GM10266 (cell line): ENCODE data around the gene ZC2HC1B.

Experiments
- DNase-seq: peaks from one replicate; pipeline ENCODE4 v3.0.0; 2012; ENCODE audit errors: extremely low spot score
- TF ChIP-seq, protein P1 (sequence below): IDR thresholded peaks from 2 replicates; pipeline ENCODE4 v1.5.1; 2012; ENCODE audit warnings: mild to moderate bottlenecking, low read depth; ENCODE audit not compliant: control insufficient read depth, insufficient read depth; ENCODE audit errors: missing control alignments

ZC2HC1B gene

DNA sequence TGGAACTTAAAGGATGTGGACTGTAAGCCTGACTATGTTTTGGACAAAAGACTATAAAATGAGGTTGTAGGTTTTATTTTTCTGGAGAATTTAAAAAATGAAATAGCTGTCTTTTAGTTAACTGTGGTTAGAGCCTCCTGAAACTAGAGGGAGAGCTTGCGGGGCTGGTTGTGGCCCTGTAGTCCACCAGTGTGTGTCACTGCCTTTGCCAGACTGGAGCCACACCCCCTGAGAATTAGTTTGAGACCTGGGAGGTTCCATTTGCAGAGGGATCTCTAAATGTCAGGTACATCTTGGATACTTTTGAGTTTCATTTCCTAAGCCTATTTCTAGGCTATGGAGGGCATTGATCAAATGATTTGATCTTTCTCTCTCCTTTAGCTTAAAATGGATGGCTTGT is 20.8 kb downstream of the ZC2HC1B start:
- TF ChIP-seq, protein P1, sequence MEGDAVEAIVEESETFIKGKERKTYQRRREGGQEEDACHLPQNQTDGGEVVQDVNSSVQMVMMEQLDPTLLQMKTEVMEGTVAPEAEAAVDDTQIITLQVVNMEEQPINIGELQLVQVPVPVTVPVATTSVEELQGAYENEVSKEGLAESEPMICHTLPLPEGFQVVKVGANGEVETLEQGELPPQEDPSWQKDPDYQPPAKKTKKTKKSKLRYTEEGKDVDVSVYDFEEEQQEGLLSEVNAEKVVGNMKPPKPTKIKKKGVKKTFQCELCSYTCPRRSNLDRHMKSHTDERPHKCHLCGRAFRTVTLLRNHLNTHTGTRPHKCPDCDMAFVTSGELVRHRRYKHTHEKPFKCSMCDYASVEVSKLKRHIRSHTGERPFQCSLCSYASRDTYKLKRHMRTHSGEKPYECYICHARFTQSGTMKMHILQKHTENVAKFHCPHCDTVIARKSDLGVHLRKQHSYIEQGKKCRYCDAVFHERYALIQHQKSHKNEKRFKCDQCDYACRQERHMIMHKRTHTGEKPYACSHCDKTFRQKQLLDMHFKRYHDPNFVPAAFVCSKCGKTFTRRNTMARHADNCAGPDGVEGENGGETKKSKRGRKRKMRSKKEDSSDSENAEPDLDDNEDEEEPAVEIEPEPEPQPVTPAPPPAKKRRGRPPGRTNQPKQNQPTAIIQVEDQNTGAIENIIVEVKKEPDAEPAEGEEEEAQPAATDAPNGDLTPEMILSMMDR = no peak
- no peak for DNase-seq

DNA sequence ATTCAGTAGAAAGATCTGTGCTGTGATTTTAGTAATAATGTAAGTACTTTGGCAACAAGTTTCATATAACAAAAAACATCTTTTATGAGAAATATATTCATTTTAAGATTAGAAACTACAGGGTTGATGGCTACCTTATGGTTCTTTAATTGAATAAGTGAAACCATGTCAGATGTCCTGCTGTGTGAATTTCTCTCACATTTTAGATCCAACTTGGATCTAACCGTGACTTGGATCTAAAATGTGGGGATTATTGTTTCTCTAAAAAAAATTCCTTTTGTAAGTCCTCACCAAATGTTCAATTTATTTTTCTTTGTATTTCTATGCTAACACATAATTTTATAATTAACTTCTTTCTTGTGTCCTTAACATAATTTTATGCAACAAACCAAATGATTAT is 30.4 kb downstream of the ZC2HC1B start:
- DNase-seq = no peak
- TF ChIP-seq, protein P1 = no peak

DNA sequence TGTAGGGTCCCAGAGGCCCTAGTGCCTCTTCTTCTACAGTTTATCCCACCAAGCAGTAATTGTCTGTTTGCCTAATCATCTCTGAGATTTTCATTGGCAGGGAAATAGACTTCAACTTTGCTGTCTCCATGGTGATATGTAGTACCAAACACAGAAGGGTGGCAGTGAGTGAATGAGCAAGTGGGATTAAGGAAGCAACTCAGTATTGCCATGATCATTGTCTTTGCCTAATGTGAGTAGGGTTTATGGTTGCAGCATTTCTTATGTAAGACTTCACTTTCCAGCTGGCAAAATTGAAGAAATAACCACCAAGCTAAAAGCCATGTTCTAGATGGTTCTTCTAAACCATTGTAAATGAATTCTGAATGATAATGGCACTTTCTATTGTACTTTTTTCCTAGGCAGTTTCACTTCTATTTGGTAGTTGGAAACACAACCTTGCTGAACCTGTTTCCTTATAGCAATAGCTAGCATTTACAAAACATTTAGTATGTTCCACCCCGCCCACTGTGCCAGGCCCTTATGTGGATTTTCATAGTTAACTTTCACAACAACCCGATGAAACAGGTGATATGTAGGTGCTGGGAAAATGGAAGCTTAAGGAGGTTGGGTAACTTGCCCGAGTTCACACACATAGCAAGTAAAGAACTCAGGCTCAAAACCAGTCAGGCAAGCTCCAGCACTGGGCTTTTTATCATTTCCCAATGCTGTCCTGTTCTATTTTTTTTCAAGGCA is 32.0 kb downstream of the ZC2HC1B start:
- TF ChIP-seq, protein P1 = no peak
- DNase-seq = no peak

DNA sequence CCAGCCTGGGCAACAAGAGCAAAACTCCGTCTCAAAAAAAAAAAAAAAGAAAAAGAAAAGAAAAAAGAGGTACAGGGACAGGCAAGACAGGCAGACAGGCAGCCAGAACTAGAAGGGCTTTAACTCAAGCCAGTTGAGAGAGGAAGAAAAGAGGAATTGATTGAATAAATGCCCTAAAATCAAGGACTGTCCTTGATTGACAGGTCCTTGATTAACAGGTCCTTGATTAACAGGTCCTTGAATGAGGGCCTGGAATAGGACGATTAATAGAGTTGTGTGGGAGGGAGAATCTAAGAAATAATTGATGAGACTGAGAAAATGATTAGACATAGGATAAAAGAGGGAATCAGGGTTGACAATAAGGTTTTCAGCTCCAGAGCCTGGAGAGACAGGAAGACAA is 36.1 kb downstream of the ZC2HC1B start:
- no peak for DNase-seq

DNA sequence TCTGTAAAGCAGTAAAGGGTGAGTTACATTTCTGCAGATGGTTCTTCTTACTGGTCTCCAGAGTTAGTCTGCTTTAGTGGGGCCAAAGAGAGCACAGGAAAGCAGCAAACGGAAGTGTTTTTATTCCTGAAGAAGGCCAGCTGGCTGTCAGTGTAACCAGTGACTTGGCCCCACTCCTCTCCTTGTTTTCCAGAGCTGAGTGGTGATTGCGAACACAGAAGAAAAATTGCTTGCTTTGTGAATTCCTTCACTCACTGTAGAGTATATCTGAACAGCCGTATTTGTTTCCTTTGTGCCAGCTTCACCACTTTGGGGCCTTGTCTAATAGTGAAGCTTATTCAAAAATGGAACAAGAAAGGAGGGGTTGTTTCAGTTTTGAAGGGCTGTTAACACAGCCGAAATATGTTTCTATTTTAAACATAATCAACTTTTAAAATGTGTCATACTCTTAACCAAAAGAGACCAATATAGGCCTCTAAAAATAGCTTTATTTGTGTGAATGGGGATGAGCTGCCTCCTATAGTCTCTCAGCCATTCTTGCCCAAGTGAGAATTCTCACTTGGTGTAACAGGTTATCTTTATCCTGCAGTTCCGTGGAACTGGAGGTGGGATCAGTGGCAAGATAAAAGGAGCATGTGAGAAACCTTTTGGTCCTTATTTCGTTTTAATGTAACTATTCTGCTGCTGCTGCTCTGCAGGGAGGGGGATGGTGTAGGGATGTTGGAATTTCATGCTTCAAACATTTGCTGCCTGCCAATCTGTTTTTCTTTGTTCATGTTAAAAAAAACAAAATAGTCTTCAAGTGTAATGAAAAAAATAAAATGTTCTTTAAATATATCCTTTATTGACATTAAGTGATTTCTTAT is 37.8 kb downstream of the ZC2HC1B start:
- peak; percentile 59 for DNase-seq
- TF ChIP-seq, protein P1 = no peak

More for the DNA sequence above, 36.1 kb downstream of the ZC2HC1B start:
- TF ChIP-seq, protein P1 = no peak

DNA sequence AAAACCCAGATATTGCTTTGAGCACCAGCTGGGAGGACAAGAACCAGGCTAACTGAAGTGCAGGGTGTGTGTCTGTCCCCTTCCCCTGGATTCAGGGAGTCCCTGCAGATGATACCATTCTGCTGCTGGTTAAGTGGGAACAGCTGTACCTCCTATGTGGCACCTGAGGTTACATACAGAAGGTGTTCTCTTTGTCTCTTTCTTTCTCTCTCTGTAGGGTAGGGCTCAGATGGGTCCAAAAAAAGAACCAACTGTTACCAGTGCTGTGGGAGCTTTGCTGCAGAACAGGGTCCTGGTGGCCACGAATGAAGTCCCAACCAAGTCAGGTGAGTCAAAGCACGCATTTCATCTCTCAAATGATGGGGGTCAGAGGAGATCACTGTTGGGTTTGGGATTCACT is 38.6 kb downstream of the ZC2HC1B start:
- TF ChIP-seq, protein P1 = no peak
- no peak for DNase-seq

DNA sequence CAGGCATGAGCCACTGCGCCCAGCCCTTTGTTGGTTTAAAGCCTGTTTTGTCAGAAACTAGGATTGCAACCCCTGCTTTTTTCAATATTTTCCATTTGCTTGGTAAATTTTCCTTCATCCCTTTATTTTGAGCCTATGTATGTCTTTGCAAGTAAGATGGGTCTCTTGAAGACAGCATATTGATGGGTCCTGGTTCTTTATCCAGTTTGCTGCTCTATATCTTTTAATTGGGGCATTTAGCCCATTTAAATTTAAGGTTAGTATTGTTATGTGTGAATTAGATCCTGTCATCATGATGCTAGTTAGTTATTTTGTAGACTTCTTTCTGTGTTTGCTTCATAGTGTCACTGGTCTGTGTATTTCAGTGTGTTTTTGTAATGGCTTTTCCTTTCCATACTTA is 46.8 kb downstream of the ZC2HC1B start:
- DNase-seq = no peak
- TF ChIP-seq, protein P1 = no peak
